PC-9 (cell line): Measurements from ENCODE around the gene FAM169A. TPM values are rescaled to one million over a fixed set of nuclear protein-coding genes. Genes with fewer than 3 reads are reported as not detected.

Experiments
- BruUV-seq: library from RNA; stranded (reverse); fragments of 400-500 nt; replicated peaks from 2 replicates; lab custom pipeline; 2021; lab: Mats Ljungman, UMichigan
- CTCF ChIA-PET: fragments of 300-600 bp; sonication (Branson Sonifier 250); formaldehyde crosslinking; loops from one replicate; lab custom pipeline; 2022; ENCODE audit warnings: antibody characterized with exemption; lab: Charles Lee
- POLR2A ChIA-PET: fragments of 300-600 bp; sonication (Branson Sonifier 250); formaldehyde crosslinking; loops from one replicate; lab custom pipeline; 2022; ENCODE audit warnings: antibody characterized with exemption; ENCODE audit not compliant: unreplicated experiment; lab: Charles Lee
- DNase-seq, 2 experiments: peaks; one replicate each; pipeline versions ENCODE4 v3.0.0 to v3.0.0-alpha.2; 2015 to 2022; ENCODE audit warnings: mixed read lengths in 1 of 2
- H2AFZ ChIP-seq: fragments of 200-600 bp; sonication (generic); 2 replicates; pipeline ENCODE4 v1.8.1; 2017; ENCODE audit warnings: antibody characterized with exemption
- H3F3A ChIP-seq: fragments of 200-600 bp; sonication (generic); 2 replicates; pipeline ENCODE4 v1.8.1; 2017; ENCODE audit warnings: antibody characterized with exemption, mild to moderate bottlenecking, low read depth; ENCODE audit not compliant: insufficient read depth
- H3K27ac ChIP-seq: fragments of 200-600 bp; sonication (generic); 2 replicates; pipeline ENCODE4 v1.6.1; 2016; ENCODE audit warnings: mixed run types
- H3K27me3 ChIP-seq: fragments of 200-600 bp; sonication (generic); 2 replicates; pipeline ENCODE4 v1.6.1; 2016; ENCODE audit warnings: low read depth, mixed run types; ENCODE audit not compliant: insufficient read depth
- H3K36me3 ChIP-seq: fragments of 200-600 bp; sonication (generic); 2 replicates; pipeline ENCODE4 v1.6.1; 2016; ENCODE audit warnings: low read depth, mixed run types
- H3K4me1 ChIP-seq: fragments of 200-600 bp; sonication (generic); replicated peaks from 2 replicates; pipeline ENCODE4 v1.6.1; 2016; ENCODE audit warnings: mixed run types; ENCODE audit not compliant: insufficient read depth
- H3K4me2 ChIP-seq: fragments of 200-600 bp; sonication (generic); 2 replicates; pipeline ENCODE4 v1.6.1; 2017; ENCODE audit warnings: mixed run types
- H3K4me3 ChIP-seq: fragments of 200-600 bp; sonication (generic); 2 replicates; pipeline ENCODE4 v1.6.1; 2016; ENCODE audit warnings: mixed run types
- H3K79me2 ChIP-seq: fragments of 200-600 bp; sonication (generic); 2 replicates; pipeline ENCODE4 v1.6.1; 2017; ENCODE audit warnings: low read depth, mixed run types
- H3K9me2 ChIP-seq: fragments of 200-600 bp; sonication (generic); 2 replicates; pipeline ENCODE4 v1.8.1; 2017; ENCODE audit warnings: mild to moderate bottlenecking; ENCODE audit not compliant: insufficient read depth
- H3K9me3 ChIP-seq: fragments of 200-600 bp; sonication (generic); 2 replicates; pipeline ENCODE4 v1.8.1; 2016; ENCODE audit warnings: low read depth; ENCODE audit not compliant: insufficient read depth
- H4K20me1 ChIP-seq: fragments of 200-600 bp; sonication (generic); 2 replicates; pipeline ENCODE4 v1.8.1; 2017; ENCODE audit not compliant: insufficient read depth
- CTCF ChIP-seq: fragments of 200-600 bp; sonication (generic); conservative IDR thresholded peaks from 2 replicates; pipeline ENCODE4 v1.6.1; 2017; ENCODE audit warnings: mixed run types, antibody characterized with exemption, mild to moderate bottlenecking, moderate library complexity
- EZH2 ChIP-seq: fragments of 200-600 bp; sonication (generic); IDR thresholded peaks from 2 replicates; pipeline ENCODE4 v1.8.0; 2017; ENCODE audit warnings: antibody characterized with exemption, low read depth
- intact Hi-C: fragments of 100-400 bp; cut with micrococcal nuclease; formaldehyde crosslinking; loops from one replicate; pipeline ENCODE4 v1.10.0; 2022; ENCODE audit not compliant: unreplicated experiment
- total RNA-seq: library from RNA; stranded (reverse); gene quantifications from 2 replicates; pipeline ENCODE4 v1.2.3, GENCODE V29; 2021

The FAM169A gene
- total RNA-seq, 1 experiment from 2014 or later = 2.1 TPM

GRCh38 chr5:74766418-74766848, 99.8 kb downstream of the FAM169A start:
- POLR2A ChIA-PET = interaction anchor here (0.5 to 1.0 kb wide), 2 partner anchors 33 to 81 kb away, joined by 3 to 4 read pairs; partner anchors contain the start of gene HEXB

GRCh38 chr5:74765929-74766328, 100.3 kb downstream of the FAM169A start:
- intact Hi-C loops = loop anchor here (2.0 to 10.0 kb wide), 4 partner anchors 99 to 499 kb away; partner anchors contain the start of genes FAM169A and GCNT4
- no peaks in the 10 kb centered on the region for H3K9me2 ChIP-seq
- no peaks in the 10 kb centered on the region for H4K20me1 ChIP-seq
- H3K79me2 ChIP-seq = peaks cover 72% of the 10 kb centered on the region
- no peak for DNase-seq
- no TSS peak for BruUV-seq
- POLR2A ChIA-PET = no interaction called here
- no peak overlapping the region for H3K27ac ChIP-seq
- peaks cover 24% of the 10 kb centered on the region for H3K36me3 ChIP-seq
- H3K9me3 ChIP-seq = no peaks in the 10 kb centered on the region
- H3K27me3 ChIP-seq = no peaks in the 10 kb centered on the region
- H3K4me1 ChIP-seq = peaks cover 53% of the 10 kb centered on the region
- CTCF ChIA-PET = no interaction called here
- peak overlapping the region; percentile 83 for H3K4me3 ChIP-seq
- H2AFZ ChIP-seq = peak overlapping the region; percentile 91
- H3F3A ChIP-seq = peaks cover 19% of the 10 kb centered on the region
- TF ChIP-seq CTCF (no peak), EZH2 (no peak)
- H3K4me2 ChIP-seq = peak overlapping the region; percentile 83

More at GRCh38 chr5:74766418-74766848, 99.8 kb downstream of the FAM169A start:
- Histone ChIP-seq H3K36me3 (peaks cover 26% of the 10 kb centered on the region), H3K4me3 (peak overlapping the region; percentile 83), H3K79me2 (peaks cover 67% of the 10 kb centered on the region), H3K9me2 (no peaks in the 10 kb centered on the region), H3F3A (peaks cover 19% of the 10 kb centered on the region), H2AFZ (peak overlapping the region; percentile 91), H3K27ac (peak overlapping the region; percentile 58), H3K9me3 (no peaks in the 10 kb centered on the region), H4K20me1 (no peaks in the 10 kb centered on the region), H3K27me3 (no peaks in the 10 kb centered on the region), H3K4me2 (peak overlapping the region; percentile 83), H3K4me1 (peaks cover 50% of the 10 kb centered on the region)
- TF ChIP-seq CTCF = peak; percentile 73
- TF ChIP-seq EZH2 = no peak
- DNase-seq = peak in 1 of 2 experiments; percentile 66
- intact Hi-C loops = loop anchor here (2.0 to 10.0 kb wide), 4 partner anchors 98 to 498 kb away; partner anchors contain the start of genes FAM169A and GCNT4
- CTCF ChIA-PET = no interaction called here
- TSS peak; percentile 66 for BruUV-seq

GRCh38 chr5:74765201-74765600, 101.0 kb downstream of the FAM169A start:
- Histone ChIP-seq H3K4me1 (peaks cover 53% of the 10 kb centered on the region), H3K9me2 (no peaks in the 10 kb centered on the region), H4K20me1 (no peaks in the 10 kb centered on the region), H3K4me3 (peak overlapping the region; percentile 83), H3K36me3 (peaks cover 17% of the 10 kb centered on the region), H3K79me2 (peaks cover 79% of the 10 kb centered on the region), H2AFZ (no peak overlapping the region), H3K27me3 (no peaks in the 10 kb centered on the region), H3K4me2 (peak overlapping the region; percentile 83), H3F3A (peaks cover 19% of the 10 kb centered on the region), H3K9me3 (no peaks in the 10 kb centered on the region), H3K27ac (0 out of 2 replicates have a peak overlapping the region, but pooled peaks have one; percentile 1)
- peak in 1 of 2 experiments; percentile 63 for DNase-seq
- ChIA-PET POLR2A (no interaction called here), CTCF (no interaction called here)
- intact Hi-C loops = loop anchor here (10.0 kb wide), 3 partner anchors 100 to 500 kb away; partner anchors contain the start of genes FAM169A and GCNT4
- TF ChIP-seq EZH2 (no peak), CTCF (no peak)
- no TSS peak for BruUV-seq
